Stomach (tissue), 4 donors: ENCODE results near the gene DTX3.

Experiments used
- EP300 ChIP-seq: sonication (generic); formaldehyde crosslinking; IDR thresholded peaks from one replicate; pipeline ENCODE4 v1.6.1; 2017; ENCODE audit warnings: antibody characterized with exemption
- POLR2A ChIP-seq, 4 donors: fragments of 450-650 bp; IDR thresholded peaks; one replicate each; pipeline ENCODE4 v1.6.1; 2016; ENCODE audit warnings: antibody characterized with exemption in 4 of 4, control low read depth in 2 of 4, mild to moderate bottlenecking in 1 of 4, moderate library complexity in 1 of 4
- POLR2AphosphoS5 ChIP-seq, 3 donors: sonication (generic); formaldehyde crosslinking; IDR thresholded peaks; one replicate each; pipeline ENCODE4 v1.6.1; 2016; ENCODE audit warnings: antibody characterized with exemption in 3 of 3
- TF ChIP-seq, protein P1 (sequence below), 7 experiments: fragments of 450-650 bp in 4 of 7; fragments of 200-600 bp in 3 of 7; sonication (generic) in 3 of 7; IDR thresholded peaks; one replicate each; pipeline ENCODE4 v1.5.1; 2016 to 2019; ENCODE audit warnings: antibody characterized with exemption in 7 of 7, control low read depth in 2 of 7, mild to moderate bottlenecking in 1 of 7

GRCh38 chr12:57626921-57627445 lies 22.4 kb downstream of the DTX3 start:
- TF ChIP-seq POLR2AphosphoS5 (IDR thresholded peaks at IDR 0.05) (no peak), EP300 (no peak), POLR2A (IDR thresholded peaks at IDR 0.05) (no peak)
- TF ChIP-seq, protein P1, sequence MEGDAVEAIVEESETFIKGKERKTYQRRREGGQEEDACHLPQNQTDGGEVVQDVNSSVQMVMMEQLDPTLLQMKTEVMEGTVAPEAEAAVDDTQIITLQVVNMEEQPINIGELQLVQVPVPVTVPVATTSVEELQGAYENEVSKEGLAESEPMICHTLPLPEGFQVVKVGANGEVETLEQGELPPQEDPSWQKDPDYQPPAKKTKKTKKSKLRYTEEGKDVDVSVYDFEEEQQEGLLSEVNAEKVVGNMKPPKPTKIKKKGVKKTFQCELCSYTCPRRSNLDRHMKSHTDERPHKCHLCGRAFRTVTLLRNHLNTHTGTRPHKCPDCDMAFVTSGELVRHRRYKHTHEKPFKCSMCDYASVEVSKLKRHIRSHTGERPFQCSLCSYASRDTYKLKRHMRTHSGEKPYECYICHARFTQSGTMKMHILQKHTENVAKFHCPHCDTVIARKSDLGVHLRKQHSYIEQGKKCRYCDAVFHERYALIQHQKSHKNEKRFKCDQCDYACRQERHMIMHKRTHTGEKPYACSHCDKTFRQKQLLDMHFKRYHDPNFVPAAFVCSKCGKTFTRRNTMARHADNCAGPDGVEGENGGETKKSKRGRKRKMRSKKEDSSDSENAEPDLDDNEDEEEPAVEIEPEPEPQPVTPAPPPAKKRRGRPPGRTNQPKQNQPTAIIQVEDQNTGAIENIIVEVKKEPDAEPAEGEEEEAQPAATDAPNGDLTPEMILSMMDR (IDR thresholded peaks at IDR 0.05): no peak
